ENCODE measurements around the gene TNFRSF8.

The TNFRSF8 gene

GRCh38 chr1:12161662-12162458 is 98.8 kb downstream of the TNFRSF8 start:
- DNase-seq: no peak

GRCh38 chr1:12162459-12163137 is 99.5 kb downstream of the TNFRSF8 start:
- DNase-seq: no peak

- DNase-seq: no peak
These were observed 100.1 kb downstream of the TNFRSF8 start for GRCh38 chr1:12163210-12163609.

DNA sequence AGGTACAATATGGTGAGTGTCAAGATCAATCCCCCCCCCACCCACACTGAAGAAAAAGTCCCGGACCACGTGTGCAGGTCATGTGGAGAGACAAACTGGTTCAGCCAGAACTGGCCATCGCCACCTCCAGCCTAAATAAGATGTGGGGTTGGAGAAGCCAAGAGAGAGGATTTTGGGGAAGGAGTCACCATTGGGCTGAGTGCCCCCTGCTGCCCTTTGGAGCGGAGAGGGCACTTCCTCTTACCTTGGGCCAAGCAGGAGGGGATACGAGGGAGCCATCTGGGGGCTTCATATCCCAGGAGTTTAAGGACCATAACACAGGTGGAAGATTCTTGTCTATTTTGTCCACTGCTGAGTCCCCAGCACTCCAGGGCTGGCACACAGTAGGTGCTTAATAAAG is 101.1 kb downstream of the TNFRSF8 start:
- no peak for DNase-seq

DNA sequence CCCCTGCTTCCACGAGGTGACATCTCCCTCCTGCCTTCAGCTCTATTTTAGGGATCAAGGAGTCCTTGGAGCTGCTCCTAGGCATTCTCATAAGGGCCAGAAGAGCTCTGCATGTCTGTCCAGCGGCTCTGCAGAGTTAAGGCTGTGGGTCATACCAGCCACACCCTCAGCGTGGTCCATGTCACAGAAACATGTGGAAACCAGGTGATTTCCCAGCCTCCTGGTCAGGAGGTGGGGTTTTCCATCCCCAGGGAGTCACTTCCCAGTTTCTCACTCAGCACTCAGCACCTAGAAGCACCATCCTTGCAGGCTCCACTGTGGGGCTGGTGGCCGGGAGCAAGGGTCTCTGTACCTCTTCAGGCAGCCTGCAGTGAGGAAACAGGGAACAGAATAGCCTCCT is 102.2 kb downstream of the TNFRSF8 start:
- no peak for DNase-seq

DNA sequence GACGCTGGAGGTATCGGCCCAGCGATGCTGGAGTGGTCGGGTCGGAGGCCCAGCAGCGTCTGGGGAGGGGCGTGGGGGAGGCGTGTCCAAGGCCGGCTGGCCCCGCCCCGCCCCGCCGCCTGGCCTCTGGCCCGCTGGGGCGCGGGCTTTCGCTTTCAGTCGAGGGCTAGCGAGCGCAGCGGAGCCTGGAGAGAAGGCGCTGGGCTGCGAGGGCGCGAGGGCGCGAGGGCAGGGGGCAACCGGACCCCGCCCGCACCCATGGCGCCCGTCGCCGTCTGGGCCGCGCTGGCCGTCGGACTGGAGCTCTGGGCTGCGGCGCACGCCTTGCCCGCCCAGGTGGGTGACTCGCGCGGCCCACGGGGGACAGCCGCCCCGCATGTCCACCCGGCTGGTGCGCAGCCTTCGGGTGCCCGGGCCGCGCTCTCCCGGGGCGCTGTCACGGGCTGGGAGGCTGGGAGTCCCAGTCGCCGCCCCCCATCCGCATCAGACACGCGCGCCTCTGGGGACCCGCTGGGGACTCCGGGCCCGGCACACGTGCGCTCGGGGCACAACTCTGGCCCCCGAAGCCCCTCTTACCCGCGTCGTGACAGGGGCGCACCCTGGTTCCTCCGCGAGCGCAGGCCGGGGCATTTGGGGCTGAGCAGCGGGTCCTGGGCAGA is 103.9 kb downstream of the TNFRSF8 start, which contains the start of gene TNFRSF1B:
Gene TNFRSF1B (plus strand): TSS at position 158 of the 659 bp plus-strand sequence. CDS start 101 bp downstream, at position 259.
- no peak for DNase-seq

GRCh38 chr1:12167493-12168429 is 104.7 kb downstream of the TNFRSF8 start:
- no peak for DNase-seq

DNA sequence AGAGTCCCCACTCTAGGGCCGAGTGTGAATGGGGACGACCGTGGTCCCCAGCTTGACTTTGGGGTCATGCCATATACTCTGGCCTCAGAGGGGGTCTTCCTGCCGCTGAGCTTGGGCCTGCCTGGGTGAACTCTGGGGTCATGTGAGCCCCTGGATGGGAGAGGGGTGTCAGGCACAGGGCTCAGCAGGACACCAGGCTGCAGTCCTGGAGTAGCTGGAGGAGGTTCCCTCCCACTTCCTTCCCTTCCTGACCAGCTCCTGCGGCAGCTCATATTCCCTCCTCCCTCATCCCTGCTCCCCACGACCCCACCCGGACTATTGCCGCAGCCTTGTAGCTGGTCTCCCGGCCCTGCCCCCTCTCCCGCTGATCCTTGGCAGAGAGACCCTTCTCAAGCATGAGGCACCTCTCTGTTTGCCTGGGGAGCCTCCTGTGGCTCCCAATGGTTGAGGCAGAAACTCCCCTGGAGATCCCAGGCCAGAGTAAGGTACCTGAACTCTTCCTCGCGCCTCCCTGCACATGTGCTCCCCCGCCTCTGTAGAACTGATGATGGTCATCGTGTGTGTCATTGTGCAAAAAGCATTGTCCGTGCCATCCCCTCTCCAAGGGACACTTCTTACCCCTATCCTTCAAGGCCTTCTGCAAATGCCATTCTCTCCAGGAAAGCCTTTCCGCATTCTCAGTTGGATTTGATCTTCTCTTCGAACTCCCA is 105.5 kb downstream of the TNFRSF8 start:
- no peak for DNase-seq

DNA sequence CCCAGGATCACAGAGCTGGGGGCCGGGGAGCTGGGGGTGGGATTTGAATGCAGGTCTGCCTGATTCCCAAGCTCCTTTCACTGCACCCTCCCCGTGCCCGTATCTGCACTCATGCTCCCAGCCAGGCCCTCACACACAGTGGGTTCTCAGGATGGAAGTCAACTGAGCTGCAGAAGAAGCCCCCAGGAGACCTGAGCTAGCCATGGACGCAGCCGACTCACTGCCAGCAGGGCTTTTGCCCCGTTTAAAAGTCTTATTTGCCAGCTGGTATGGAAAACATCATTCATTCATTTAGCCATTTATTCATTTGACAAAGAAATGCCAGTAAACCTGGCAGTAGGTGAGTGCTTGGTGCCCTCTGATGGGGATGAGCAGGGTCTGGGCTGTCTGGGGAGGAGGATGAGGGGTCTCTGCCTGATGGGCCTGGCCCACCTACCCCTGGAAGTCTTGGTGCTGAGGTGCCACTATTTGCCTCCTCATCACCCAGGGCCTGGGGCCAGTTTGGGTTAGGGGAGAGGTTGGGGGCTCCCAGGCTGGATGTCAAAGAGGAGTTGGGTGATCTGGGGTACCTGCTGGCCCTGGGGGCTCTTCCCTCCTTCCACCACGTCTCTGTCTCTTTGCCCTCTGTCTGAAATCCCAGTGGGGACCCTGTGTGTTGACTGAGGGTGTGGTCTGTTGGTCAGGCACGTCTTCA is 106.5 kb downstream of the TNFRSF8 start:
- no peak for DNase-seq

DNA sequence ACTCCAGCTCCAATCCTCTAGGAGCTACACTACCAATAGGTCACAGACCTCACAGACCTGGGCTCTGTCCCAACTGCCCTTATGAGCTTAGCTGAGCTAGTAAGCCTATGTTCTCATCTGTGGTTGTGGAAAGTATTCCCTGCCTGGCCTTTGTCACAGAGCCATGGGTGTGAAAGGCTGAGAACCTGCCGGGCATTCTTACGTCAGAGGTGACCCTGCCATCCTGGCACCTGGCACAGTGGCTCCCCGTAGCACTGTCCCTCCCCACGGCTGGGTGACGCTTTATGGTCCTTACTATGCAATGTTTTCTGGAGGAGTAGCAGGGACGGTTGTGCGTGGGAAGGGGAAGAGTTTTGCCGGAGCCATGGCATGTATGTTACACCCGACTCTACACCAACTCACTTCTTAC is 107.2 kb downstream of the TNFRSF8 start:
- DNase-seq: no peak

GRCh38 chr1:12171206-12172041 is 108.3 kb downstream of the TNFRSF8 start:
- DNase-seq: no peak

DNA sequence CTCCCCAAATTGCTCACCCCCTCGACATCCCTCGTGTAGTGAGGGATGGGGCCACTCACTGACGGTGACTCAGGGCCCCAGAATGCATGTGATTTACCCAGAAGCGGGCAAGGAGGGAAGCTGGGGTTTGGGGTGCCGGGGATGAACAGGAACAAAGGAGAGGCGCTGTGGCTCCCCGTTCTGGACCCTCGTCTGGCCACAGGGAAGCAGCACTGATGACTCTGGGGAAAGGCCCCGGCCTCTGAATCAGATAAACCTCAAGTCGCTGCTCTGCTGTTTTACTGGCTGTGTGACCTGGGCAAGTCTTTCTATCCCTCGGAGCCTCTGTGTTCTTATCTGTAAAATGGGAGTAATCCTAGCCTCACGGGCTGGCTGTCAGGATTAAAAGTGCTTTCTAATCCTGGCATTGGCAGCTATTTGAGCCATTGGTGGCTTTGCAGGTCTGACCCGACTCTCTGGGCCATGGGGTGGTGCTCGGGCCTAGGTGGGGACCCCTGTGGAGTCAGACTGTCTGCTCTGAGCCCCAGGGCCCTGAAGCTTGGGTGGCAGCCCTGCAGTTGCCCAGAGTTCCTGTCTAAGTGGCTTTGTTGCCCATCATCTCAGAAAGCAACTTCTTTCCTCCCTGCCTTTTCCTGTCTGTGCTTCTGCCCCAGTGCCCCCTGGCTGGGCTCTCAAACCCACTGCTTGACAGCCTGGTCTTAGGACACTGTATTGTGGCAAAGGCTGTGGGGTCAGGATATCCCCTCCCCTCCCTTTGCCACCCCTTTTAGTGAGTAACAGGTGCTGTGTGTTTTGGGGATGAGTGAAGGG is 109.1 kb downstream of the TNFRSF8 start:
- DNase-seq: no peak

- DNase-seq: no peak
These were observed 110.0 kb downstream of the TNFRSF8 start for GRCh38 chr1:12173041-12173509.

DNA sequence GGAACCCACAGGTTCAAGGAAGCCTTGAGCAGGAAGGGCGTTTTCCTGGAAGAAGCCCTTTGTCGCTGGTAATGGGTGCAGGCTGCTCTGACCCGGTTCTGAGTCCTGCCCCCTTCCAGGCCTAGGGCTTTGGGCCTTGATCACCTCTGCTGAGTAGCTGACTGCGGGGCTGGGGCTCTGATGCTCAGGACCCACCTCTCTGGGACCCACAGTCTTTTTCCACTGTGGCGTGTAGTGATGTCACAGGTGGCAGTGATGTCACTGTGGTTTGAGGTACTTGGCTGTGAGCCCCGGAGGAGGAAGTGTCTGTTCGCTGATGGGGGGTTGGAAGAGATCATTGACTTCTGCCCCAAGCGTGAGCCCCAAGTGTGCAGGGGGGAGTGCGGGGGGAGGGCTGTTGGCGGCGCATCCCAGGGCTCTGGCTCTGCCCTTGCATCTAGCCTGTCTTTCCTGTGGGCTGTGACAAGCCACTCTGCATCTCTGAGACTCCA is 110.6 kb downstream of the TNFRSF8 start:
- DNase-seq: no peak

DNA sequence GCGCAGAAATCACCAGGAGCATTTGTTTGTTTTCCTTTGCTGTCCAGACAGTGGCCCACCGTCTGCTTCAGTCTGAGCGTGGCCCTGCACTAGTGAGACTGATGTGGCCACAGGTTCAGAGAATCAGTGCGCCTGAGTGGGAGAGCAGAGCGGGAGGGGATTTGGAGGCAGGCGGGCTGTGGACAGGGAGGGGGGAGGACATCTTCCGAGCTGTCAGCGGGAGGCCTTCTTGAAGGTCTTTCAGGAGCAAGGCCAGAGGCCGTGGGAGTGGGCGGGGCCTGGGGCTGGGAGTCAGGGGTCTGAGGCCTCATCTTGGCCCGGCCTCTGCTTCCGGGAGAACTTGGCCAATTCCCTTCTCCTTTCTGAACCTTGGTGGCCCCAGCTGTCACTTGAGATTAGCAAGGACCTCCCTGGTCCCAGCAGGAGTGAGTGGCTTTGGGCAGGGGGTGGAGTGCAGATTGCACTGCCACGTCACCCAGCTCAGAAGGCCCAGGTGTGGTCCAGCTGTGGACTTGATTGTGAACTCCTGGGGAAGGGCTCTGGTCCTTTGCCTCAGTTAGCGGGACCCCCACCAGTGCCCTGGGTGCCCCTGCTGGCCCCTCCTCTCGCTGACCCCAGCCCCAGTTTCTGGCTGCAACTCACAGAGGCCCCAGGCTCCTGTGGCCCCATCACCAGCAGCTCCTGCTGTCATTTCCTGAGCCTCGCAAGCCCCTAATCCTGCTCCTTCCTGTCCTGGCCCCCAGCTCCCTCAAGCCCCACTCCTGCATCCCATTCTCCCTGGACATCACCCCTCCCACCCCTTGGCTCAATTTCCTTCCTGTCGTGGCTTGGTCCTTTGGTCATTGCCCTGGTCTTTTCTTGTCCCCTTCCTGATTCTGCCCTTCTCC is 112.1 kb downstream of the TNFRSF8 start:
- DNase-seq: no peak

- DNase-seq: no peak
These were observed 113.4 kb downstream of the TNFRSF8 start for GRCh38 chr1:12176298-12177118.
